Astrocyte (in vitro differentiated cells and primary cell): ENCODE results near the gene ALDH16A1. TPM values are rescaled to one million over a fixed set of nuclear protein-coding genes. Genes with fewer than 3 reads are reported as not detected.

ENCODE experiments used
- DNase-seq: peaks from one replicate; pipeline ENCODE4 v3.0.0-alpha.2; 2010; ENCODE audit warnings: low read depth
- FAIRE-seq: peaks from 2 replicates; lab custom pipeline; 2011; peaks lifted over from hg19 to GRCh38; lab: Jason Lieb, UNC
- H2AFZ ChIP-seq: 2 replicates; pipeline ENCODE4 v1.6.0; 2012; ENCODE audit warnings: low read depth, low read length, inconsistent platforms
- H3K27ac ChIP-seq: 2 replicates; pipeline ENCODE4 v1.5.1; 2011; ENCODE audit warnings: low read depth, low read length, inconsistent platforms
- H3K27me3 ChIP-seq: 2 replicates; pipeline ENCODE4 v1.6.0; 2011; ENCODE audit warnings: low read length, inconsistent platforms; ENCODE audit not compliant: insufficient read depth
- H3K36me3 ChIP-seq: 2 replicates; pipeline ENCODE4 v1.5.1; 2011; ENCODE audit warnings: low read length, inconsistent platforms; ENCODE audit not compliant: insufficient read depth
- H3K4me1 ChIP-seq: 2 replicates; pipeline ENCODE4 v1.5.1; 2011; ENCODE audit warnings: low read length, inconsistent platforms; ENCODE audit not compliant: insufficient read depth
- H3K4me2 ChIP-seq: 2 replicates; pipeline ENCODE4 v1.6.0; 2012; ENCODE audit warnings: low read length, inconsistent platforms
- H3K4me3 ChIP-seq: 2 replicates; pipeline ENCODE4 v1.5.1; 2011; ENCODE audit warnings: low read depth, mild to moderate bottlenecking, low read length, inconsistent platforms; ENCODE audit not compliant: insufficient read depth
- H3K79me2 ChIP-seq: 2 replicates; pipeline ENCODE4 v1.6.0; 2012; ENCODE audit warnings: mild to moderate bottlenecking, low read length, inconsistent platforms; ENCODE audit not compliant: insufficient read depth
- H3K9ac ChIP-seq: 2 replicates; pipeline ENCODE4 v1.6.0; 2012; ENCODE audit warnings: mild to moderate bottlenecking, low read length, inconsistent platforms
- H3K9me3 ChIP-seq: 2 replicates; pipeline ENCODE4 v1.5.1; 2012; ENCODE audit warnings: low read depth, mild to moderate bottlenecking, low read length, inconsistent platforms; ENCODE audit not compliant: insufficient read depth
- H4K20me1 ChIP-seq: 2 replicates; pipeline ENCODE4 v1.6.0; 2012; ENCODE audit warnings: low read length, inconsistent platforms; ENCODE audit not compliant: insufficient read depth
- H3K27ac Mint-ChIP-seq: one replicate; pipeline ENCODE4 v1.8.0; 2021; ENCODE audit warnings: mild to moderate bottlenecking, mixed read lengths; ENCODE audit not compliant: unreplicated experiment
- H3K27me3 Mint-ChIP-seq: one replicate; pipeline ENCODE4 v1.8.0; 2021; ENCODE audit warnings: low read depth, mixed read lengths; ENCODE audit not compliant: unreplicated experiment
- H3K36me3 Mint-ChIP-seq: one replicate; pipeline ENCODE4 v1.8.0; 2021; ENCODE audit warnings: low read depth, mixed read lengths; ENCODE audit not compliant: unreplicated experiment
- H3K4me1 Mint-ChIP-seq: one replicate; pipeline ENCODE4 v1.8.0; 2021; ENCODE audit warnings: low read depth, mixed read lengths; ENCODE audit not compliant: unreplicated experiment
- H3K4me3 Mint-ChIP-seq: one replicate; pipeline ENCODE4 v1.8.0; 2021; ENCODE audit warnings: mild to moderate bottlenecking, moderate library complexity, mixed read lengths; ENCODE audit not compliant: unreplicated experiment
- H3K9me3 Mint-ChIP-seq: one replicate; pipeline ENCODE4 v1.8.0; 2021; ENCODE audit warnings: mild to moderate bottlenecking, mixed read lengths; ENCODE audit not compliant: unreplicated experiment
- CTCF ChIP-seq: IDR thresholded peaks from 2 replicates; pipeline ENCODE4 v1.5.1; 2011; ENCODE audit warnings: low read depth, mild to moderate bottlenecking, inconsistent platforms, low read length, moderate library complexity; ENCODE audit not compliant: insufficient read depth
- EZH2 ChIP-seq: IDR thresholded peaks from 2 replicates; pipeline ENCODE4 v1.6.1; 2012; ENCODE audit warnings: mild to moderate bottlenecking, low read length, inconsistent platforms; ENCODE audit not compliant: insufficient read depth
- total RNA-seq: library from RNA; stranded (reverse); gene quantifications from 2 replicates; pipeline ENCODE4 v1.2.1, GENCODE V29; 2021

ALDH16A1 gene
- total RNA-seq, 1 donor from 2014 or later, result 13.0 TPM

GRCh38 chr19:49479975-49480628 lies 27.1 kb downstream of the ALDH16A1 start:
- Histone ChIP-seq H2AFZ (no peak overlapping the region), H3K27ac (no peak overlapping the region), H4K20me1 (no peaks in the 10 kb centered on the region), H3K9me3 (no peaks in the 10 kb centered on the region), H3K4me2 (no peak overlapping the region), H3K79me2 (no peaks in the 10 kb centered on the region), H3K36me3 (no peaks in the 10 kb centered on the region), H3K27me3 (no peaks in the 10 kb centered on the region), H3K9ac (no peak overlapping the region), H3K4me1 (no peaks in the 10 kb centered on the region), H3K4me3 (no peak overlapping the region)
- peaks cover 11% of the 10 kb centered on the region for H3K27me3 Mint-ChIP-seq
- no peak overlapping the region for H3K27ac Mint-ChIP-seq
- FAIRE-seq (no peak), DNase-seq (no peak)
- no peak overlapping the region for H3K4me3 Mint-ChIP-seq
- no peaks in the 10 kb centered on the region for H3K4me1 Mint-ChIP-seq
- TF ChIP-seq EZH2 (no peak), CTCF (no peak)
- no peaks in the 10 kb centered on the region for H3K9me3 Mint-ChIP-seq
- H3K36me3 Mint-ChIP-seq, result no peaks in the 10 kb centered on the region

DNA sequence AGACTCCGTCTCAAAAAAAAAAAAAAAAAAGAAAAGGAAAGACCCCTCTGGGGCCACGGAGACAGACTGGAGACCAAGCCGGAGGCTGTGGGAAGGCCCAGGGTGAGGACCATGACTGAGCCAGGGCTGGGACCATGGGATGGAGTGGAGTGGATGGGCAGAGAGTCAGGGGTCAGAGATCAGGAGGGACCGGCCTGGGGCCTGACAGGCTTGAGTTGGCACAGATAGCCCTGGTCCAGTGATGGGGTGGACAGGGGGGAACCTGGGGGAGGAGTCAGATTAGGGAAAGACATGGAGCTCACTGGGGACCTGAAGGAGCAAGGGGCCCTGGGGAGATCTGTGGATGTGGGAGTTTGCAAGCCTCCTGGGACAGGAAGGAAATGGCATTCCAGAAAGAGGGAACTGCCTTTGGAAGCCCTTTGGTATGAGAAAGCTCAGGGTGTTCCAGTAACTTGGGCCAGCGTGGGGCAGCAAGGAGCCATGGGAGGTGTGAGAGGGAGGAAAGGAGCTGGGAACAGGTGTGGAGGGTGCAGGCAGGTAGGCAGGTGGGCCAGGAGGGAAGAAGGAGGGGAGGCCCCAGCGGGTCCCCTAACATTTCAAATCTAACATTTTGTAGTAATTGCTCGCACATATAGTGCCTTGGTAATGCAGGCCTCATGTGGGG lies 28.1 kb downstream of the ALDH16A1 start:
- TF ChIP-seq CTCF (no peak), EZH2 (no peak)
- H3K4me1 Mint-ChIP-seq, result no peaks in the 10 kb centered on the region
- Histone ChIP-seq H3K36me3 (no peaks in the 10 kb centered on the region), H3K4me2 (no peak overlapping the region), H3K4me1 (no peaks in the 10 kb centered on the region), H3K27ac (no peak overlapping the region), H3K9me3 (no peaks in the 10 kb centered on the region), H2AFZ (no peak overlapping the region), H4K20me1 (no peaks in the 10 kb centered on the region), H3K4me3 (no peak overlapping the region), H3K9ac (no peak overlapping the region), H3K79me2 (no peaks in the 10 kb centered on the region), H3K27me3 (no peaks in the 10 kb centered on the region)
- peaks cover 3% of the 10 kb centered on the region for H3K27me3 Mint-ChIP-seq
- no peak overlapping the region for H3K4me3 Mint-ChIP-seq
- no peaks in the 10 kb centered on the region for H3K36me3 Mint-ChIP-seq
- FAIRE-seq (no peak), DNase-seq (no peak)
- no peaks in the 10 kb centered on the region for H3K9me3 Mint-ChIP-seq
- H3K27ac Mint-ChIP-seq, result no peak overlapping the region

DNA sequence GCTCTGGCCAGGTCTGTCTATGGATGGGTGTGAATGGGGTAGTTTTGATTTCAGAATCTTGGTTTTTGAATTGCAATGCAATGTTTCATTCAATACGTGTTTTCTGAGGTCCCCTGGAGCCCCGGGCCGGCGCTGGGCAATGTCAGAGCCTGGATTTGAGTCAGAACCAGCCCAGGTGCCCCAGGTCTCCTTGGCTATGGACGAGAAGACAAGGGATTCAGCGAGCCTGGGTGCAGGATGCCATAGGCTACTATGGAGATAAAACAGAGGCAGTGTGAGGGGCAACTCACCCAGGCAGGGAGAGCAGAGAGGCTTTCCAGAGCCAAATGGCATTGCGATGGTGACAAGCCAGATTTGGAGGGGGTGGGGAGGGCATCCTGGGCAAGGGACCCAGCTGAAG lies 33.2 kb downstream of the ALDH16A1 start:
- H3K27me3 ChIP-seq, result no peaks in the 10 kb centered on the region
- peaks cover 21% of the 10 kb centered on the region for H3K36me3 ChIP-seq
- Mint-ChIP-seq H3K36me3 (peaks cover 28% of the 10 kb centered on the region), H3K27me3 (no peaks in the 10 kb centered on the region), H3K4me1 (peaks cover 15% of the 10 kb centered on the region), H3K9me3 (no peaks in the 10 kb centered on the region), H3K27ac (peak overlapping the region; percentile 53), H3K4me3 (peak overlapping the region; percentile 54)
- no peaks in the 10 kb centered on the region for H3K9me3 ChIP-seq
- peaks cover 14% of the 10 kb centered on the region for H3K4me1 ChIP-seq
- H3K27ac ChIP-seq, result no peak overlapping the region
- FAIRE-seq (no peak), DNase-seq (no peak)
- H3K9ac ChIP-seq, result no peak overlapping the region
- H3K79me2 ChIP-seq, result peaks cover 38% of the 10 kb centered on the region
- peaks cover 37% of the 10 kb centered on the region for H4K20me1 ChIP-seq
- H3K4me3 ChIP-seq, result no peak overlapping the region
- H3K4me2 ChIP-seq, result no peak overlapping the region
- TF ChIP-seq CTCF (no peak), EZH2 (no peak)
- H2AFZ ChIP-seq, result no peak overlapping the region
